GM21723 (cell line): Measurements from ENCODE around the gene NOP14.
"Not testable (repeated sequence)": the region's sequence is repeated elsewhere in the genome, so short reads cannot be mapped to it uniquely, and the experiment has no call there.

Source experiments
- ATAC-seq: cut with Tn5 transposase; IDR thresholded peaks from one replicate; pipeline ENCODE4 v1.9.1; 2021; ENCODE audit warnings: mild to moderate bottlenecking, moderate library complexity; ENCODE audit not compliant: unreplicated experiment

The NOP14 gene

GRCh38 chr4:2963175-2963965 lies at the start of gene NOP14, which contains the start of gene GRK4:
TSS of gene NOP14 (minus strand) at chr4:2963406. CDS start at chr4:2963319, 87 bp downstream.
TSS of gene GRK4 (plus strand) at chr4:2963571. CDS start at chr4:2964071, 500 bp downstream.
- peak; percentile 89 for ATAC-seq

- no peak for ATAC-seq
Measured at GRCh38 chr4:3011456-3012220, 48.4 kb upstream of the NOP14 start.

GRCh38 chr4:3010998-3011397 lies 47.8 kb upstream of the NOP14 start:
- ATAC-seq: no peak

GRCh38 chr4:3010577-3010976 lies 47.4 kb upstream of the NOP14 start:
- no peak for ATAC-seq

GRCh38 chr4:3009422-3009821 lies 46.2 kb upstream of the NOP14 start:
- ATAC-seq: no peak

GRCh38 chr4:3007724-3008123 lies 44.5 kb upstream of the NOP14 start:
- no peak for ATAC-seq

GRCh38 chr4:2996415-2996814 lies 33.2 kb upstream of the NOP14 start:
- ATAC-seq: no peak

GRCh38 chr4:2995546-2996265 lies 32.5 kb upstream of the NOP14 start:
- no peak for ATAC-seq

- ATAC-seq: no peak
Measured at GRCh38 chr4:2994917-2995316, 31.7 kb upstream of the NOP14 start.

GRCh38 chr4:2991243-2991642 lies 28.0 kb upstream of the NOP14 start:
- no peak for ATAC-seq

GRCh38 chr4:2983715-2984114 lies 20.5 kb upstream of the NOP14 start:
- ATAC-seq: not testable (repeated sequence)

- ATAC-seq: no peak
Measured at GRCh38 chr4:2982012-2982411, 18.8 kb upstream of the NOP14 start.

GRCh38 chr4:2981256-2981819 lies 18.1 kb upstream of the NOP14 start:
- ATAC-seq: no peak

- ATAC-seq: no peak
Measured at GRCh38 chr4:2977211-2978088, 14.2 kb upstream of the NOP14 start.

GRCh38 chr4:2971275-2971674 lies 8.1 kb upstream of the NOP14 start:
- no peak for ATAC-seq

- ATAC-seq: no peak
Measured at GRCh38 chr4:2968381-2968780, 5.2 kb upstream of the NOP14 start.

GRCh38 chr4:2965262-2965661 lies 2.1 kb upstream of the NOP14 start:
- no peak for ATAC-seq

GRCh38 chr4:2964706-2965258 lies 1.6 kb upstream of the NOP14 start:
- no peak for ATAC-seq

GRCh38 chr4:2963966-2964471 lies 813 bp upstream of the NOP14 start:
- ATAC-seq: peak; percentile 37
